Parathyroid adenoma (tissue), 2 donors: ENCODE measurements around the gene INTS3.
A peak's percentile ranks its signal among the peaks of the same experiment; 100 is the strongest.

Experiments
- H2AFZ ChIP-seq: fragments of 300-600 bp; sonication (generic); one replicate; pipeline ENCODE4 v1.7.0; 2017; ENCODE audit warnings: antibody characterized with exemption, mild to moderate bottlenecking
- H3K27ac ChIP-seq: fragments of 300-600 bp; sonication (generic); one replicate; pipeline ENCODE4 v1.7.0; 2017
- H3K27me3 ChIP-seq: fragments of 300-600 bp; sonication (generic); one replicate; pipeline ENCODE4 v1.7.0; 2017; ENCODE audit warnings: low read length; ENCODE audit not compliant: control insufficient read depth, insufficient read depth
- H3K36me3 ChIP-seq: fragments of 300-600 bp; sonication (generic); one replicate; pipeline ENCODE4 v1.7.0; 2017; ENCODE audit warnings: low read length; ENCODE audit not compliant: control insufficient read depth, insufficient read depth
- H3K4me1 ChIP-seq: fragments of 300-600 bp; sonication (generic); one replicate; pipeline ENCODE4 v1.7.0; 2017; ENCODE audit warnings: control low read depth
- H3K4me2 ChIP-seq: fragments of 300-600 bp; sonication (generic); one replicate; pipeline ENCODE4 v1.7.0; 2017; ENCODE audit warnings: low read length
- H3K4me3 ChIP-seq: fragments of 300-600 bp; sonication (generic); one replicate; pipeline ENCODE4 v1.7.0; 2017; ENCODE audit warnings: low read depth, low read length
- H3K79me2 ChIP-seq: fragments of 300-600 bp; sonication (generic); one replicate; pipeline ENCODE4 v1.7.0; 2017; ENCODE audit warnings: control low read depth
- H3K9ac ChIP-seq: fragments of 300-600 bp; sonication (generic); one replicate; pipeline ENCODE4 v1.7.0; 2017; ENCODE audit warnings: mild to moderate bottlenecking
- H3K9me3 ChIP-seq: fragments of 300-600 bp; sonication (generic); one replicate; pipeline ENCODE4 v1.7.0; 2017; ENCODE audit warnings: low read length; ENCODE audit not compliant: control insufficient read depth
- CTCF ChIP-seq: fragments of 300-600 bp; sonication (generic); IDR thresholded peaks from one replicate; pipeline ENCODE4 v1.7.0; 2017; ENCODE audit warnings: antibody characterized with exemption, mild to moderate bottlenecking
- donor health status: primary hyperparathyroidism.

The INTS3 gene

GRCh38 chr1:153752571-153753195, 24.8 kb downstream of the INTS3 start:
- Histone ChIP-seq H3K27ac (peak overlapping the region; percentile 42), H3K4me3 (no peak overlapping the region), H2AFZ (no peak overlapping the region), H3K4me1 (no peaks in the 10 kb centered on the region), H3K4me2 (no peak overlapping the region), H3K79me2 (no peaks in the 10 kb centered on the region), H3K27me3 (no peaks in the 10 kb centered on the region), H3K9ac (no peak overlapping the region), H3K36me3 (no peaks in the 10 kb centered on the region), H3K9me3 (no peaks in the 10 kb centered on the region)
- TF ChIP-seq CTCF = no peak

- Histone ChIP-seq H3K27me3 (no peaks in the 10 kb centered on the region), H3K4me2 (no peak overlapping the region), H3K27ac (no peak overlapping the region), H3K79me2 (no peaks in the 10 kb centered on the region), H3K4me1 (no peaks in the 10 kb centered on the region), H3K9me3 (no peaks in the 10 kb centered on the region), H3K9ac (no peak overlapping the region), H3K4me3 (no peak overlapping the region), H2AFZ (no peak overlapping the region), H3K36me3 (no peaks in the 10 kb centered on the region)
- TF ChIP-seq CTCF = no peak
These were observed 26.4 kb downstream of the INTS3 start for GRCh38 chr1:153754266-153754665.

GRCh38 chr1:153760440-153760839, 32.6 kb downstream of the INTS3 start:
- no peaks in the 10 kb centered on the region for H3K36me3 ChIP-seq
- no peak for TF ChIP-seq CTCF
- H3K27ac ChIP-seq = no peak overlapping the region

GRCh38 chr1:153763365-153764225, 35.7 kb downstream of the INTS3 start:
- no peak overlapping the region for H2AFZ ChIP-seq
- H3K4me2 ChIP-seq = no peak overlapping the region
- no peak overlapping the region for H3K27ac ChIP-seq
- no peaks in the 10 kb centered on the region for H3K4me1 ChIP-seq
- H3K9me3 ChIP-seq = no peaks in the 10 kb centered on the region
- no peak overlapping the region for H3K4me3 ChIP-seq
- no peaks in the 10 kb centered on the region for H3K36me3 ChIP-seq
- no peaks in the 10 kb centered on the region for H3K79me2 ChIP-seq
- no peak for TF ChIP-seq CTCF
- no peaks in the 10 kb centered on the region for H3K27me3 ChIP-seq
- H3K9ac ChIP-seq = no peak overlapping the region

More at GRCh38 chr1:153760440-153760839, 32.6 kb downstream of the INTS3 start:
- H3K9me3 ChIP-seq = no peaks in the 10 kb centered on the region
- H3K4me3 ChIP-seq = no peak overlapping the region
- no peak overlapping the region for H3K4me2 ChIP-seq
- no peaks in the 10 kb centered on the region for H3K4me1 ChIP-seq
- H3K27me3 ChIP-seq = no peaks in the 10 kb centered on the region
- H3K9ac ChIP-seq = no peak overlapping the region
- H3K79me2 ChIP-seq = no peaks in the 10 kb centered on the region
- no peak overlapping the region for H2AFZ ChIP-seq
